ENCODE measurements around the gene NPTX1.

NPTX1 gene

DNA sequence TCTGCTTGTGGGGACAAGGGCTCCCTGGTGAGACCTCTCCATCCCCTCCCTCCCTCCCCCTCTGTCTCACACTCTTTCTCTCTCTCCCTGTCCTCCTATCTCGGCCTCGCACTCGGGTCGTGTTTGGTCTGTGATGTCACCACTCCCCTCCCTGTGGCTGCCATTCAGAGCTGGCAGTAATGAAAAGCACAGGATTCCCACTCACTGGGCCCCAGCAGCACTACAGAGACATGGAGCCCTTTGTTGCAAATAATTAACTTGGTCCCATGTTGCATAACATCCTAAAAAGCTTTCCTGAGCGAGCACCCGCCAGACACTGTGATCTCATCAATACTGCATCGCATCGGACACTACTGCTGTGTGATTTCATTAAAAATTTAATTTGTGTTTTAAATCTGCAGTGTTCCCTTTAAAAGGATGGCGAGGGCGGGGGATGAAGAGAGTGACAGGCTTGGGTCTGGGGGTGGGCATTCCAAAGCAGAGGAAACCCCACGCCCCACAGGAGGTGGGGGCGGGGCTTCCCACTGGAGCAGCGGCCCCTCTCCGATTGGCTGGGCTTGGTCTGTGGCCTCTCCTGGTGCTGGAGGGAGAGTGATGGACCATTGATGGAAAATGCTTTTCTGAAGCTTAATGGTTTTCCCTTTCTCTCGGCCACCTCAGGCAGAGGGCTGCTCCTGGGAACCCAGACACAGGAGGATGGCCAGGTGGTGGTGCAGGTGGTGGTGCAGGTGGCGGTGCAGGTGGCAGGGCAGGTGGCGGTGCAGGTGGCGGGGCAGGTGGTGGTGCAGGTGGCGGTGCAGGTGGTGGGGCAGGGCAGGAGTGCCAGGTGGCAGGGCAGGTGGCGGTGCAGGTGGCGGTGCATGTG lies 15.3 kb upstream of the NPTX1 start:
- DNase-seq (ENCODE audit: extremely low spot score) = no peak
- POLR2A ChIA-PET = interaction anchor here (1.1 to 2.0 kb wide), 3 partner anchors 16 to 37 kb away, joined by 3 to 7 read pairs (median 5); no protein-coding TSS in a partner anchor
- CTCF ChIA-PET = no interaction called here
- TF ChIP-seq NFRKB (IDR thresholded peaks at IDR 0.05) (no peak), ELF4 (IDR thresholded peaks at IDR 0.05) (no peak)
- TF ChIP-seq, protein P1, sequence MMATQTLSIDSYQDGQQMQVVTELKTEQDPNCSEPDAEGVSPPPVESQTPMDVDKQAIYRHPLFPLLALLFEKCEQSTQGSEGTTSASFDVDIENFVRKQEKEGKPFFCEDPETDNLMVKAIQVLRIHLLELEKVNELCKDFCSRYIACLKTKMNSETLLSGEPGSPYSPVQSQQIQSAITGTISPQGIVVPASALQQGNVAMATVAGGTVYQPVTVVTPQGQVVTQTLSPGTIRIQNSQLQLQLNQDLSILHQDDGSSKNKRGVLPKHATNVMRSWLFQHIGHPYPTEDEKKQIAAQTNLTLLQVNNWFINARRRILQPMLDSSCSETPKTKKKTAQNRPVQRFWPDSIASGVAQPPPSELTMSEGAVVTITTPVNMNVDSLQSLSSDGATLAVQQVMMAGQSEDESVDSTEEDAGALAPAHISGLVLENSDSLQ (IDR thresholded peaks at IDR 0.05) = peak; percentile 60

DNA sequence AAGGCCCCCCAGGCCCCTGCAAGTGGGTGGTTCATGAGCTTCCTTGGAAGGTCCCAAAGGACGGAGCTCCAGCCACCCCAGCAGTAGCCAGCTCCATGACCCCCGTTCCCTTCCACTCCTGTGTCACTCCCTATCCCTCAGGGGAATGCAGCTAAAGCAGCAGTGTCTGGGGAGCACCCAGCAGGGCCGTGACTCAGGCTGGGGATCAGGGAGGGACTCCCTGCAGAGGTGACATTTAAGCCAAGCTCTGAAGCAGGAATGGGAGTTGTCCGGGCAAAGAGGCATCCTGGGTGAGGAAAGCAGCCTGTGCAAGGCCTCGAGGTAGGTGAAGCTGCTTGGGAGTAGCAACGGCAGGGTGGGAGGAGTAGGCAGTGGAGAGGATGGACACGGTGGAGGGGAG lies 11.1 kb upstream of the NPTX1 start:
- POLR2A ChIA-PET = no interaction called here
- TF ChIP-seq FOXA1 (IDR thresholded peaks at IDR 0.05) (no peak), L3MBTL2 (conservative IDR thresholded peaks at IDR 0.05) (no peak), ELF4 (IDR thresholded peaks at IDR 0.05) (no peak), BHLHE40 (IDR thresholded peaks at IDR 0.05; ENCODE audit: borderline replicate concordance) (no peak), NFRKB (IDR thresholded peaks at IDR 0.05) (no peak), CTBP1 (IDR thresholded peaks at IDR 0.05; ENCODE audit: borderline replicate concordance) (no peak), ARNT (IDR thresholded peaks at IDR 0.05) (no peak), ZNF384 (IDR thresholded peaks at IDR 0.05) (no peak), FOXM1 (IDR thresholded peaks at IDR 0.05; ENCODE audit: borderline replicate concordance) (no peak)
- TF ChIP-seq, protein P1 (IDR thresholded peaks at IDR 0.05) = no peak
- DNase-seq (ENCODE audit: extremely low spot score) = no peak
- CTCF ChIA-PET = no interaction called here

DNA sequence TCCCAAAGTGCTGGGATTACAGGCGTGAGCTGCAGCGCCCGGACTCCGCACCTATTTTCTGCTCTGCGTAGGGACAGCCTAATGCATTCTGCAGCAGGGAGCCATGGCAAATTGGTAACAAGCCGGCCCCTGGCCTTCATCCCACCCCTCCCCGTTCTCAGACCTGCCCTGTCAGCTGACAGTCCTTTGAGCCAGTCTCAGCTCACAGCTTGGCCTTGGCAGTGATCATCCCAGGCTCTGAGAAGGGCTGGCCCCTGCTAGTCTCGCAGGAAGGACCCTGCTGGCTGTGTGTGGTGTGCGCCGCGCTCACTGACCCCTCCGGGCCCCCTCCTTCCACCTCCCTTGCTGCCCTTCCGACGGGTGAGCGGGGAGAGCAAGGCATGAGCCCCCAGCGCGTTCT lies 10.3 kb upstream of the NPTX1 start:
- CTCF ChIA-PET = no interaction called here
- POLR2A ChIA-PET = interaction anchor here (1.3 kb wide), 1 partner anchor 9 kb away, joined by 4 read pairs; no protein-coding TSS in a partner anchor
- TF ChIP-seq L3MBTL2 (conservative IDR thresholded peaks at IDR 0.05) (no peak), CTBP1 (IDR thresholded peaks at IDR 0.05; ENCODE audit: borderline replicate concordance) (no peak), LEF1 (IDR thresholded peaks at IDR 0.05; ENCODE audit: borderline replicate concordance) (no peak), FOXM1 (IDR thresholded peaks at IDR 0.05; ENCODE audit: borderline replicate concordance) (no peak), NFRKB (IDR thresholded peaks at IDR 0.05) (no peak), TARDBP (IDR thresholded peaks at IDR 0.05) (no peak), FOXK2 (IDR thresholded peaks at IDR 0.05) (no peak), SP1 (IDR thresholded peaks at IDR 0.05) (no peak), ARNT (IDR thresholded peaks at IDR 0.05) (no peak), BHLHE40 (IDR thresholded peaks at IDR 0.05; ENCODE audit: borderline replicate concordance) (no peak)
- no peak for DNase-seq (ENCODE audit: extremely low spot score)

DNA sequence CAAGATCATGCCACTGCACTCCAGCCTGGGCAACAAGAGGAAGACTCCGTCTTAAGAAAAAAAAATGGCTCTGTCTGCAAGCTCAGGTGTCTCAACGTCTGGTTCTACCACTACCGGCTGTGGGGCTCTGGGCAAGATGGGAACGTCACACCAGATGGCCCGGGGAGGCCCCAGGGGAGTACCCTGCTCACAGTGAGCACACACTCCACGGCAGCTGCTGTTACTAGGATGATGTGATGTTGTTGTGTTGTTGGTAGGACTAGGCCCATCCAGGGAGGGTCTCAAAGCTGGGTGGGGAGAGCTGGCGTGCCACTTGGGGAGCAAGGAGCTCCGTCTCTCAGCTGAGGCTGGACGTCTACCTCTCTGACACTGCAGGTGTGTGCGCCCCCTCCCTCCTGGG lies 9.4 kb upstream of the NPTX1 start:
- ChIA-PET POLR2A (interaction anchor here (1.0 to 1.3 kb wide), 2 partner anchors 9 to 33 kb away, joined by 3 to 4 read pairs; no protein-coding TSS in a partner anchor), CTCF (no interaction called here)
- no peak for DNase-seq (ENCODE audit: extremely low spot score)
- TF ChIP-seq SP1 (IDR thresholded peaks at IDR 0.05) (no peak), SUZ12 (IDR thresholded peaks at IDR 0.05) (no peak), HDGF (IDR thresholded peaks at IDR 0.05; ENCODE audit: borderline replicate concordance) (no peak), CTBP1 (IDR thresholded peaks at IDR 0.05; ENCODE audit: borderline replicate concordance) (no peak), ARNT (IDR thresholded peaks at IDR 0.05) (no peak), FOXK2 (IDR thresholded peaks at IDR 0.05) (no peak), ZNF384 (IDR thresholded peaks at IDR 0.05) (no peak), FOXM1 (IDR thresholded peaks at IDR 0.05; ENCODE audit: borderline replicate concordance) (no peak), TARDBP (IDR thresholded peaks at IDR 0.05) (no peak), L3MBTL2 (conservative IDR thresholded peaks at IDR 0.05) (no peak), NFRKB (IDR thresholded peaks at IDR 0.05) (no peak), LEF1 (IDR thresholded peaks at IDR 0.05; ENCODE audit: borderline replicate concordance) (no peak), BHLHE40 (IDR thresholded peaks at IDR 0.05; ENCODE audit: borderline replicate concordance) (no peak), FOXA1 (IDR thresholded peaks at IDR 0.05) (no peak), ELF4 (IDR thresholded peaks at IDR 0.05) (no peak)
- TF ChIP-seq, protein P1 (IDR thresholded peaks at IDR 0.05) = no peak

DNA sequence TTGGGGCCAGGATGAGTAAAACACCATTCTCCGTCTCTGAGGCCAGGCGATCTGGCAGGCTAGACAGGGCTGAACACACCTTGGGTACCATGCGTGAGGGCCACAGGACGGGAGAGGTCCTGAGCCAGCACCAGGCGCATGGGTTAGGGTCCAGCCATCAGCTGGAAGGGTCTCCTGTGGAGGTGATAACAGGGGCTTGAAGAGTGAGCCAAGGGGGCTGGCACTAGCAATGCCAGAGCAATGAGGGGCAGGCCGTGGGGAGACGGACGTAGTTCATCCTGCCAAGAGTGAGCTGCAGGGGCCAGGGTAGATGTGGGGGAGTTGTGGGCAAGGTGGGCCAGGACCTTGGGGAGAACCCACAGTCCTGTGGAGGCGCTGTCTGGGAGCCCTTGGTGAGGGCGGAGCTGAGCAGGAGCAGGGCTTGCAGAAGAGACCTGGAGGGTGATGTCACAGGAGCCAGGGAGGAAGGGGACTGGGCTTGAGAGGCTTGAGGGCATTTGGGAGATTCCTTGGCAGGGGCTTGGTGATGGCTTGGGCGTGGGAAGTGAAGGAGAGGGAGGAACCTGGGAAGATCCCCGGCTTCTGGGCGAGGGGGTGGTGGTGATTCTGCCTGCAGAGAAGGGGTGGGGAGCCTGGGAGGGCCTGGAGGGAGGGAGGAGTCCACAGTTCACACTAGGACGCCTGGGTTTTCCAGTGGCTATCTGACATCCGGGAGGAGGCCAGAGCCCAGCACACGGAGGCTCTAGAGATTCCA lies 6.3 kb upstream of the NPTX1 start:
- DNase-seq (ENCODE audit: extremely low spot score) = no peak
- ChIA-PET POLR2A (interaction anchor here (1.3 kb wide), 1 partner anchor 28 kb away, joined by 5 read pairs; no protein-coding TSS in a partner anchor), CTCF (interaction anchor here (0.6 kb wide), 1 partner anchor 13 kb away, joined by 5 read pairs; no protein-coding TSS in a partner anchor)
- TF ChIP-seq SP1 (IDR thresholded peaks at IDR 0.05) (no peak), ELF4 (IDR thresholded peaks at IDR 0.05) (no peak), L3MBTL2 (conservative IDR thresholded peaks at IDR 0.05) (no peak), FOXK2 (IDR thresholded peaks at IDR 0.05) (no peak), CTBP1 (IDR thresholded peaks at IDR 0.05; ENCODE audit: borderline replicate concordance) (no peak), BHLHE40 (IDR thresholded peaks at IDR 0.05; ENCODE audit: borderline replicate concordance) (no peak), TARDBP (IDR thresholded peaks at IDR 0.05) (no peak)
- TF ChIP-seq, protein P1 (IDR thresholded peaks at IDR 0.05) = no peak

All from HEK293T (cell line).